A673 (cell line): Measurements from ENCODE around the gene TBRG4.

Experiments used
- EZH2 ChIP-seq: fragments of 200-600 bp; sonication (generic); IDR thresholded peaks from 2 replicates; pipeline ENCODE4 v1.6.1; 2017; ENCODE audit warnings: borderline replicate concordance, low read depth, mild to moderate bottlenecking, mixed read lengths, antibody characterized with exemption, low read length; ENCODE audit not compliant: poor library complexity, severe bottlenecking
- TF ChIP-seq, protein P1 (sequence below): fragments of 300-800, 200-600 bp; sonication (generic); conservative IDR thresholded peaks from 2 replicates; pipeline ENCODE4 v1.5.1; 2017; ENCODE audit warnings: low read depth, mild to moderate bottlenecking, antibody characterized with exemption, low read length, moderate library complexity, mixed read lengths

DNA sequence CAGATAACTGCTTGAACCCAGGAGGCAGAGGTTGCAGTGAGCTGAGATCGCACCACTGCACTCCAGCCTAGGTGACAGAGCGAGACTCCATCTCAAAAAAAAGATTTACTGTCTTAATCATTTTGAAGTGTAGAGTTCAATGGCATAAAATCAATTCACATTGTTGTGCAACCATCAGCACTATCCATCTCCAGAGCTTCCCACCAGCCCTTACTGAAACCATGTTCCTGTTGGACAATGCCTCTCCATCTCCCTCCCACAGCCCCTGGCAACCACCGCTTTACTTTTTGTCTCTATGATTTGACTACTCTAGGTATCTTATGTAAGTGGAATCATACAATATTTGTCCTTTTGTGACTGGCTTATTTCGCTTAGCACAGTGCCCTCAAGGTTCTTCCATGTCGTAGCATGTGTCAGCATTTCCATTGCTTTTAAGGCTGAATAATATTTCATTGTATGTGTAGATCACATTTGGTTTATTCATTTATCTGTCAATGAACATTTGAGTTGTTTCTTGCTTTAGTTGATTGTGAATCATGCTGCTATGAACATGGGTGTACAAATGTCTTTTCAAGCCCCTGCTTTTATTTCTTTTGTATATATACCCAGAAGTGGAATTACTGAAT, 55.8 kb downstream of the TBRG4 start:
- TF ChIP-seq, protein P1, sequence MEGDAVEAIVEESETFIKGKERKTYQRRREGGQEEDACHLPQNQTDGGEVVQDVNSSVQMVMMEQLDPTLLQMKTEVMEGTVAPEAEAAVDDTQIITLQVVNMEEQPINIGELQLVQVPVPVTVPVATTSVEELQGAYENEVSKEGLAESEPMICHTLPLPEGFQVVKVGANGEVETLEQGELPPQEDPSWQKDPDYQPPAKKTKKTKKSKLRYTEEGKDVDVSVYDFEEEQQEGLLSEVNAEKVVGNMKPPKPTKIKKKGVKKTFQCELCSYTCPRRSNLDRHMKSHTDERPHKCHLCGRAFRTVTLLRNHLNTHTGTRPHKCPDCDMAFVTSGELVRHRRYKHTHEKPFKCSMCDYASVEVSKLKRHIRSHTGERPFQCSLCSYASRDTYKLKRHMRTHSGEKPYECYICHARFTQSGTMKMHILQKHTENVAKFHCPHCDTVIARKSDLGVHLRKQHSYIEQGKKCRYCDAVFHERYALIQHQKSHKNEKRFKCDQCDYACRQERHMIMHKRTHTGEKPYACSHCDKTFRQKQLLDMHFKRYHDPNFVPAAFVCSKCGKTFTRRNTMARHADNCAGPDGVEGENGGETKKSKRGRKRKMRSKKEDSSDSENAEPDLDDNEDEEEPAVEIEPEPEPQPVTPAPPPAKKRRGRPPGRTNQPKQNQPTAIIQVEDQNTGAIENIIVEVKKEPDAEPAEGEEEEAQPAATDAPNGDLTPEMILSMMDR, result no peak
- TF ChIP-seq EZH2, result no peak
